GM12878 (cell line): ENCODE data around the gene SCN7A. TPM values are rescaled to one million over a fixed set of nuclear protein-coding genes. Genes with fewer than 3 reads are reported as not detected.

Source experiments
- ATAC-seq: fragments of 200-7000 bp; cut with Tn5 transposase; 3 replicates; pipeline ENCODE4 v1.9.1; 2020; ENCODE audit warnings: mild to moderate bottlenecking, moderate library complexity
- BruUV-seq: library from RNA; stranded (reverse); fragments of 400-500 nt; replicated peaks from 2 replicates; lab custom pipeline; 2021; lab: Mats Ljungman, UMichigan
- CTCF ChIA-PET: fragments of 300-600 bp; sonication (Branson Sonifier 250); formaldehyde crosslinking; extraction: SDS; loops from one replicate; lab custom pipeline; 2021; ENCODE audit warnings: inconsistent platforms; lab: Yijun Ruan, JAX
- POLR2A ChIA-PET: fragments of 350-600 bp; formaldehyde crosslinking; extraction: SDS; loops from one replicate; lab custom pipeline; 2021; ENCODE audit warnings: inconsistent platforms; lab: Charles Lee
- RAD21 ChIA-PET: fragments of 300-600 bp; sonication (Branson Sonifier 250); formaldehyde crosslinking; loops from one replicate; lab custom pipeline; 2023; ENCODE audit warnings: antibody characterized with exemption; ENCODE audit not compliant: unreplicated experiment; lab: Charles Lee
- SMC1A ChIA-PET: fragments of 300-600 bp; sonication (Branson Sonifier 250); formaldehyde crosslinking; loops from one replicate; lab custom pipeline; 2023; ENCODE audit not compliant: unreplicated experiment, uncharacterized antibody; lab: Charles Lee
- DNase-seq: peaks from one replicate; pipeline ENCODE4 v3.0.0-alpha.2; 2011; ENCODE audit warnings: low read depth, low spot score
- FAIRE-seq: peaks from 3 replicates; lab custom pipeline; 2011; peaks lifted over from hg19 to GRCh38; lab: Jason Lieb, UNC
- H2AFZ ChIP-seq: 2 replicates; pipeline ENCODE4 v1.6.0; 2011; ENCODE audit warnings: low read depth, low read length, control low read depth; ENCODE audit not compliant: control insufficient read depth
- H3K27ac ChIP-seq: 2 replicates; pipeline ENCODE4 v1.5.1; 2011; ENCODE audit warnings: control low read depth; ENCODE audit not compliant: control insufficient read depth, insufficient read depth
- H3K27me3 ChIP-seq, 2 experiments: replicated peaks in 1 of 2; 2 replicates each; pipeline versions ENCODE4 v1.6.0 to v1.6.1; 2011; ENCODE audit warnings: low read length in 1 of 2; ENCODE audit not compliant: control insufficient read depth in 2 of 2, insufficient read depth in 2 of 2
- H3K36me3 ChIP-seq, 2 experiments: 2 replicates each; pipeline ENCODE4 v1.5.1; 2011; ENCODE audit warnings: low read length in 1 of 2; ENCODE audit not compliant: control insufficient read depth in 2 of 2, insufficient read depth in 2 of 2
- H3K4me1 ChIP-seq: 2 replicates; pipeline ENCODE4 v1.6.1; 2011; ENCODE audit warnings: mild to moderate bottlenecking, low read length, moderate library complexity, mixed read lengths; ENCODE audit not compliant: control insufficient read depth, insufficient read depth
- H3K4me2 ChIP-seq: 2 replicates; pipeline ENCODE4 v1.6.0; 2011; ENCODE audit warnings: control low read depth; ENCODE audit not compliant: control insufficient read depth, insufficient read depth
- H3K4me3 ChIP-seq: fragments of 200-600 bp; sonication (generic); 2 replicates; pipeline ENCODE4 v1.5.1; 2016
- H3K79me2 ChIP-seq: 2 replicates; pipeline ENCODE4 v1.6.0; 2011; ENCODE audit warnings: low read length; ENCODE audit not compliant: control insufficient read depth, insufficient read depth
- H3K9ac ChIP-seq: 2 replicates; pipeline ENCODE4 v1.8.0; 2011; ENCODE audit warnings: low read length, control low read depth, mixed read lengths; ENCODE audit not compliant: control insufficient read depth, insufficient read depth
- H3K9me3 ChIP-seq: replicated peaks from 3 replicates; pipeline ENCODE4 v1.5.1; 2011; ENCODE audit warnings: mild to moderate bottlenecking, low read length; ENCODE audit not compliant: control insufficient read depth, insufficient read depth
- H4K20me1 ChIP-seq: 2 replicates; pipeline ENCODE4 v1.6.0; 2011; ENCODE audit not compliant: control insufficient read depth, insufficient read depth
- E4F1 ChIP-seq: fragments of 450-650 bp; IDR thresholded peaks from 2 replicates; pipeline ENCODE4 v1.6.1; 2018; ENCODE audit warnings: borderline replicate concordance, mild to moderate bottlenecking; ENCODE audit not compliant: partially characterized antibody
- HDAC6 ChIP-seq: fragments of 200-600 bp; sonication (generic); IDR thresholded peaks from one replicate; pipeline ENCODE4 v1.8.0; 2017; ENCODE audit warnings: antibody characterized with exemption; ENCODE audit not compliant: unreplicated experiment
- WRNIP1 ChIP-seq: IDR thresholded peaks from 2 replicates; pipeline ENCODE4 v1.6.1; 2011; ENCODE audit warnings: low read depth, low read length, improper control_type of control experiment, borderline replicate concordance
- WGBS: methylation state at CpG from one replicate; pipeline ENCODE4 v1.1.6; 2016; ENCODE audit warnings: low lambda C conversion rate; ENCODE audit not compliant: insufficient replicate concordance, insufficient coverage; ENCODE audit errors: missing lambda C conversion rate; 5-methylcytosine and 5-hydroxymethylcytosine counted together
- in situ Hi-C: fragments of 300-500 bp; cut with MboI; formaldehyde crosslinking; loops from 9 replicates; pipeline ENCODE4 v1.14.3; 2018; ENCODE audit warnings: mixed read lengths
- intact Hi-C: fragments of 100-400 bp; cut with micrococcal nuclease; formaldehyde crosslinking; loops from one replicate; pipeline ENCODE4 v1.14.2; 2022; ENCODE audit not compliant: unreplicated experiment
- polyA plus RNA-seq, 11 experiments: library from polyadenylated mRNA; depleted of rRNA in 4 of 11; unstranded in 6 of 11; stranded (reverse) in 5 of 11; fragments of >200 nt; fragmentation: Nextera tagmentation in 4 of 11; fragmentation: Illumina TruSeq in 1 of 11; extraction: Ambion mirVana in 4 of 11; extraction: Trizol in 1 of 11; gene quantifications; 1 replicate in 1 of 11; 2 replicates in 10 of 11; pipeline versions ENCODE4 v1.2.1 to v1.2.3, GENCODE V29; 2011 to 2016; ENCODE audit warnings: inconsistent platforms in 2 of 11, missing spikeins in 2 of 11, low read depth in 1 of 11
- total RNA-seq, 4 experiments: library from RNA; depleted of rRNA in 3 of 4; stranded (reverse); fragments of >200 nt in 3 of 4; fragmentation: Illumina TruSeq in 1 of 4; extraction: Trizol in 1 of 4; gene quantifications; 2 replicates each; pipeline versions ENCODE4 v1.2.1 to v1.2.3, GENCODE V29; 2013 to 2021

Gene SCN7A
- total and polyA plus RNA-seq, 10 of the 15 experiments (the other 5 are each of a cell fraction or from before 2014, with no cell fraction given), result 0.05 TPM; not detected in 9

- no peak for TF ChIP-seq HDAC6
These were observed 57.9 kb downstream of the SCN7A start (continued) for GRCh38 chr2:166436189-166436588.

GRCh38 chr2:166434491-166434890 is 59.6 kb downstream of the SCN7A start:
- Histone ChIP-seq H3K4me3 (no peak overlapping the region), H3K9ac (no peak overlapping the region), H3K79me2 (no peaks in the 10 kb centered on the region), H2AFZ (no peak overlapping the region), H3K27me3 (no peaks in the 10 kb centered on the region), H4K20me1 (no peaks in the 10 kb centered on the region), H3K36me3 (no peaks in the 10 kb centered on the region), H3K4me2 (no peak overlapping the region), H3K27ac (no peak overlapping the region), H3K9me3 (no peaks in the 10 kb centered on the region), H3K4me1 (no peaks in the 10 kb centered on the region)
- in situ Hi-C loops (no loop called here), intact Hi-C loops (no loop called here)
- no TSS peak for BruUV-seq
- TF ChIP-seq WRNIP1 (no peak), E4F1 (no peak)
- POLR2A ChIA-PET, result no interaction called here
- FAIRE-seq (no peak), DNase-seq (no peak), ATAC-seq (no peak)
- WGBS, result 8% methylated on average over 1 of the region's 1 CpG
- SMC1A ChIA-PET, result no interaction called here
- CTCF ChIA-PET, result interaction anchor here (1.0 kb wide), 1 partner anchor 15 kb away, joined by 4 read pairs; no protein-coding TSS in a partner anchor
- RAD21 ChIA-PET, result no interaction called here
